IMR-90 (cell line): ENCODE data around the gene DENND1A. TPM values are rescaled to one million over a fixed set of nuclear protein-coding genes. Genes with fewer than 3 reads are reported as not detected.

Experiments
- ATAC-seq: fragments of 200-7000 bp; cut with Tn5 transposase; 2 replicates; pipeline ENCODE4 v1.9.1; 2020; ENCODE audit warnings: low read depth, mild to moderate bottlenecking, moderate library complexity
- BruUV-seq: library from RNA; stranded (reverse); fragments of 400-500 nt; replicated peaks from 2 replicates; lab custom pipeline; 2021; lab: Mats Ljungman, UMichigan
- CTCF ChIA-PET: fragments of 300-600 bp; formaldehyde crosslinking; extraction: SDS; loops from one replicate; lab custom pipeline; 2021; ENCODE audit warnings: antibody characterized with exemption; lab: Yijun Ruan, JAX
- POLR2A ChIA-PET: fragments of 300-600 bp; sonication (Branson Sonifier 250); formaldehyde crosslinking; loops from one replicate; lab custom pipeline; 2022; ENCODE audit warnings: antibody characterized with exemption; ENCODE audit not compliant: unreplicated experiment; lab: Charles Lee
- DNase-seq: peaks from one replicate; pipeline ENCODE4 v3.0.0; 2013
- H2AFZ ChIP-seq: replicated peaks from 2 replicates; pipeline ENCODE3; 2013; ENCODE audit warnings: low read length, mild to moderate bottlenecking; ENCODE audit not compliant: poor library complexity
- H2AK5ac ChIP-seq: 2 replicates; pipeline ENCODE4 v1.6.1; 2013; ENCODE audit warnings: low read depth, low read length, inconsistent platforms
- H2AK9ac ChIP-seq: replicated peaks from 2 replicates; pipeline ENCODE3; 2013; ENCODE audit warnings: mild to moderate bottlenecking, low read depth, low read length, moderate library complexity; ENCODE audit not compliant: poor library complexity
- H2BK120ac ChIP-seq: 2 replicates; pipeline ENCODE4 v1.6.1; 2013; ENCODE audit warnings: low read depth, low read length, inconsistent platforms
- H2BK15ac ChIP-seq: 3 replicates; pipeline ENCODE4 v1.6.1; 2013; ENCODE audit warnings: low read depth, low read length, inconsistent platforms
- H2BK20ac ChIP-seq: 2 replicates; pipeline ENCODE4 v1.6.1; 2013; ENCODE audit warnings: low read depth, mild to moderate bottlenecking, inconsistent platforms, low read length, moderate library complexity
- H2BK5ac ChIP-seq: 2 replicates; pipeline ENCODE4 v1.6.1; 2013; ENCODE audit warnings: mild to moderate bottlenecking, low read depth, low read length, inconsistent platforms; ENCODE audit not compliant: poor library complexity, severe bottlenecking
- H3K14ac ChIP-seq: replicated peaks from 2 replicates; pipeline ENCODE4 v1.6.1; 2013; ENCODE audit warnings: low read depth, low read length, inconsistent platforms
- H3K18ac ChIP-seq: 2 replicates; pipeline ENCODE4 v1.6.1; 2013; ENCODE audit warnings: low read depth, low read length, control low read depth
- H3K23ac ChIP-seq: 2 replicates; pipeline ENCODE4 v1.6.1; 2013; ENCODE audit warnings: low read depth, low read length, inconsistent platforms
- H3K27ac ChIP-seq: 2 replicates; pipeline ENCODE4 v1.5.1; 2013; ENCODE audit warnings: mild to moderate bottlenecking, control low read depth, low read length; ENCODE audit not compliant: insufficient read depth
- H3K27me3 ChIP-seq: 2 replicates; pipeline ENCODE4 v1.6.1; 2013; ENCODE audit warnings: low read length; ENCODE audit not compliant: control insufficient read depth, insufficient read depth
- H3K36me3 ChIP-seq: 2 replicates; pipeline ENCODE4 v1.6.1; 2013; ENCODE audit warnings: low read length, mixed read lengths; ENCODE audit not compliant: control insufficient read depth, insufficient read depth
- H3K4ac ChIP-seq: 2 replicates; pipeline ENCODE4 v1.6.1; 2013; ENCODE audit warnings: low read depth, low read length, inconsistent platforms
- H3K4me1 ChIP-seq: 2 replicates; pipeline ENCODE4 v1.6.1; 2013; ENCODE audit warnings: low read length, mixed read lengths; ENCODE audit not compliant: control insufficient read depth, insufficient read depth
- H3K4me2 ChIP-seq: 2 replicates; pipeline ENCODE4 v1.6.1; 2013; ENCODE audit warnings: low read depth, mild to moderate bottlenecking, control low read depth, low read length, moderate library complexity
- H3K4me3 ChIP-seq: 2 replicates; pipeline ENCODE4 v1.5.1; 2013; ENCODE audit warnings: low read depth, mild to moderate bottlenecking, control low read depth, low read length, moderate library complexity; ENCODE audit not compliant: insufficient read depth
- H3K56ac ChIP-seq: 2 replicates; pipeline ENCODE4 v1.6.1; 2013; ENCODE audit warnings: low read length, inconsistent platforms; ENCODE audit not compliant: insufficient read depth; ENCODE audit errors: extremely low read depth
- H3K79me1 ChIP-seq, 2 experiments: 2 replicates each; pipeline ENCODE4 v1.6.1; 2013; ENCODE audit warnings: low read length in 2 of 2, inconsistent platforms in 1 of 2, low read depth in 1 of 2
- H3K9ac ChIP-seq: 2 replicates; pipeline ENCODE4 v1.6.1; 2013; ENCODE audit warnings: low read depth, low read length, control low read depth
- H3K9me1 ChIP-seq: 2 replicates; pipeline ENCODE4 v1.6.1; 2013; ENCODE audit warnings: low read length, inconsistent platforms; ENCODE audit not compliant: insufficient read depth
- H3K9me3 ChIP-seq: 2 replicates; pipeline ENCODE4 v1.6.1; 2013; ENCODE audit warnings: low read length; ENCODE audit not compliant: control insufficient read depth, insufficient read depth
- H4K20me1 ChIP-seq: 2 replicates; pipeline ENCODE4 v1.6.1; 2013; ENCODE audit warnings: low read length, inconsistent platforms; ENCODE audit not compliant: insufficient read depth
- H4K5ac ChIP-seq: 2 replicates; pipeline ENCODE4 v1.6.1; 2013; ENCODE audit warnings: mild to moderate bottlenecking, low read depth, low read length, control low read depth
- H4K8ac ChIP-seq, 2 experiments: 2 replicates each; pipeline ENCODE4 v1.6.1; 2013; ENCODE audit warnings: low read depth in 2 of 2, low read length in 2 of 2, control low read depth in 1 of 2, inconsistent platforms in 1 of 2
- H4K91ac ChIP-seq: 2 replicates; pipeline ENCODE4 v1.6.1; 2013; ENCODE audit warnings: low read depth, low read length, inconsistent platforms; ENCODE audit not compliant: insufficient read depth
- BHLHE40 ChIP-seq: fragments of 150-350 bp; IDR thresholded peaks from 2 replicates; pipeline ENCODE4 v1.6.1; 2016; ENCODE audit warnings: mild to moderate bottlenecking, low read depth, low read length
- CEBPB ChIP-seq: IDR thresholded peaks from 2 replicates; pipeline ENCODE4 v1.6.1; 2012; ENCODE audit warnings: low read depth, low read length, improper control_type of control experiment
- CHD1 ChIP-seq: IDR thresholded peaks from 2 replicates; pipeline ENCODE4 v1.6.1; 2012; ENCODE audit warnings: low read depth, low read length, improper control_type of control experiment
- MAFK ChIP-seq: IDR thresholded peaks from 2 replicates; pipeline ENCODE4 v1.6.1; 2012; ENCODE audit warnings: low read depth, low read length, improper control_type of control experiment
- MAZ ChIP-seq: IDR thresholded peaks from 2 replicates; pipeline ENCODE4 v1.6.1; 2012; ENCODE audit warnings: low read depth, mild to moderate bottlenecking, low read length, improper control_type of control experiment, moderate library complexity, borderline replicate concordance
- NFE2L2 ChIP-seq: fragments of 150-350 bp; IDR thresholded peaks from 2 replicates; pipeline ENCODE4 v1.6.1; 2016; ENCODE audit warnings: low read depth, mild to moderate bottlenecking, low read length
- RFX5 ChIP-seq: IDR thresholded peaks from 2 replicates; pipeline ENCODE4 v1.8.0; 2012; ENCODE audit warnings: low read depth, mild to moderate bottlenecking, low read length, moderate library complexity
- WGBS, 2 experiments: methylation state at CpG; one replicate each; pipeline versions ENCODE4 v1.1.5 to v1.1.7; 2013; ENCODE audit warnings: missing lambda C conversion rate in 2 of 2; ENCODE audit not compliant: insufficient read length in 1 of 2; ENCODE audit errors: extremely low coverage in 2 of 2; 5-methylcytosine and 5-hydroxymethylcytosine counted together
- dilution Hi-C: fragments of 300-500 bp; cut with HindIII; formaldehyde crosslinking; loops from one replicate; pipeline ENCODE4 v1.14.3; 2018; ENCODE audit warnings: low sequenced_read_pairs; ENCODE audit not compliant: unreplicated experiment
- in situ Hi-C: fragments of 300-500 bp; cut with MboI; formaldehyde crosslinking; loops from 3 replicates; pipeline ENCODE4 v1.14.3; 2019; ENCODE audit warnings: low sequenced_read_pairs, inconsistent platforms, mixed read lengths
- intact Hi-C: fragments of 100-400 bp; cut with micrococcal nuclease; formaldehyde crosslinking; loops from 2 replicates; pipeline ENCODE4 v1.10.0; 2022
- polyA plus RNA-seq, 3 experiments: library from polyadenylated mRNA; depleted of rRNA; stranded (reverse); fragments of >200 nt; gene quantifications; 2 replicates each; pipeline ENCODE4 v1.2.3, GENCODE V29; 2012; ENCODE audit warnings: low replicate concordance in 1 of 3
- total RNA-seq: library from RNA; depleted of rRNA; stranded (reverse); fragments of >200 nt; gene quantifications from 2 replicates; pipeline ENCODE4 v1.2.3, GENCODE V29; 2012
- TF ChIP-seq, protein P1 (sequence below): fragments of 150-350 bp; IDR thresholded peaks from 2 replicates; pipeline ENCODE4 v1.6.1; 2017; ENCODE audit warnings: mild to moderate bottlenecking, antibody characterized with exemption, low read length, low read depth

Gene DENND1A
- total and polyA plus RNA-seq, 2 of the 4 experiments (the other 2 are of a cell fraction) = 21.4 to 27.6 TPM

DNA sequence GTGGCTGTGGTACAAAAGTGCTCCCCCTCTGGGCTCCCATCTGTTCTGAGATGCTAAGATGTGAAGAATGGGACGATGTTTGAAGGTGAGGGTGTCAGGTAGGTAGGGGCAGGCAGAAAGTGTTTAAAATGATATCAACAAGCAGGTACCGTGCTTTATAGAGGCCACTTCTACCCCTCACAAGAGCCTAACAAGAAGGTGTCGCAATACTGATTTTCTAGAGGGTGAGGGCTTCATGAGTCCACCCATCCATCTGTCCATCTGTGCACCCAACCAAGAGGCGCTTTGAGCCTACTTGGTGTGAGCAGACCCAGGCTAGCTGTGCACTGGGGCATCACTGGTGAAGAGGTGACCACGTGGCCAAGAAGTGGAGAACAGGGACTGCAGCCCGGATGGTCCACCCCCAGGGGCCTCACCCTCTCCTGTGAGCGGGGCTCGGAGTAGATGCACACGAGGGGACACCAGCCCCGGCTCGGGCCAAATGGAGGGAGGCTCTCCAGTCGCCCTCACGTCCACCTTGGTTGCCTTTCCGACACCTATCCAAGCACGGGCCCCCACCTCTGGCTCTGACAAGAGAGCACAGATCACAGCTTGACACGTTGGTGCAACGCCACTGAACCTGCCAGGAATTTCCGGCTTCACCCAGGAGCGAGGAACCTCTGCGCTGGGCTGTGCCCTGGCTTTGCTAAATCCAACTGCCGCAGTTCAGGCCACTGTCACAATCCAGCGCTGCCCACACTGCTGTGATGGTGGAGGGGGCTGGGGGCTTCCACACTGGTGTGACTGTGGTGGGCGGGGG is 539.4 kb downstream of the DENND1A start:
- no peak overlapping the region for H3K4me2 ChIP-seq
- no peak overlapping the region for H3K9ac ChIP-seq
- no peak overlapping the region for H2BK20ac ChIP-seq
- intact Hi-C loops = no loop called here
- H3K14ac ChIP-seq = no peak overlapping the region
- WGBS, 2 experiments = 70% methylated on average over 7 of the region's 23 CpGs; no CpG with 5 or more reads in 1 of the 2 experiments
- DNase-seq (no peak), ATAC-seq (no peak)
- H3K9me3 ChIP-seq = no peaks in the 10 kb centered on the region
- dilution Hi-C loops = no loop called here
- H3K18ac ChIP-seq = no peak overlapping the region
- H3K4me3 ChIP-seq = no peak overlapping the region
- ChIA-PET CTCF (interaction anchor here (0.8 kb wide), 1 partner anchor 51 kb away, joined by 3 read pairs; no protein-coding TSS in a partner anchor), POLR2A (no interaction called here)
- H4K8ac ChIP-seq = no peak overlapping the region
- H3K36me3 ChIP-seq = no peaks in the 10 kb centered on the region
- no peak overlapping the region for H2BK15ac ChIP-seq
- no peaks in the 10 kb centered on the region for H3K4me1 ChIP-seq
- BruUV-seq = no TSS peak
- H3K27ac ChIP-seq = no peak overlapping the region
- H4K5ac ChIP-seq = no peak overlapping the region
- no peak overlapping the region for H2BK5ac ChIP-seq
- no peak overlapping the region for H2AK5ac ChIP-seq
- H4K91ac ChIP-seq = no peak overlapping the region
- H2AFZ ChIP-seq = no peak overlapping the region
- no peak overlapping the region for H2AK9ac ChIP-seq
- no peaks in the 10 kb centered on the region for H4K20me1 ChIP-seq
- no peak overlapping the region for H3K56ac ChIP-seq
- peaks cover 2% of the 10 kb centered on the region; the same call in 1 of the 2 replicates for H3K27me3 ChIP-seq
- H3K4ac ChIP-seq = no peak overlapping the region
- in situ Hi-C loops = no loop called here
- no peak overlapping the region for H3K23ac ChIP-seq
- no peak for TF ChIP-seq MAFK
- no peak for TF ChIP-seq CHD1
- peak; percentile 87 for TF ChIP-seq CEBPB
- TF ChIP-seq NFE2L2 = no peak
- no peak for TF ChIP-seq MAZ
- TF ChIP-seq BHLHE40 = no peak
- no peak for TF ChIP-seq RFX5
- TF ChIP-seq, protein P1, sequence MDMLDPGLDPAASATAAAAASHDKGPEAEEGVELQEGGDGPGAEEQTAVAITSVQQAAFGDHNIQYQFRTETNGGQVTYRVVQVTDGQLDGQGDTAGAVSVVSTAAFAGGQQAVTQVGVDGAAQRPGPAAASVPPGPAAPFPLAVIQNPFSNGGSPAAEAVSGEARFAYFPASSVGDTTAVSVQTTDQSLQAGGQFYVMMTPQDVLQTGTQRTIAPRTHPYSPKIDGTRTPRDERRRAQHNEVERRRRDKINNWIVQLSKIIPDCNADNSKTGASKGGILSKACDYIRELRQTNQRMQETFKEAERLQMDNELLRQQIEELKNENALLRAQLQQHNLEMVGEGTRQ = no peak
- H3K9me1 ChIP-seq = no peaks in the 10 kb centered on the region
- no peak overlapping the region for H2BK120ac ChIP-seq
- H3K79me1 ChIP-seq = no peaks in the 10 kb centered on the region
